ENCODE results near the gene XPO6.

DNA sequence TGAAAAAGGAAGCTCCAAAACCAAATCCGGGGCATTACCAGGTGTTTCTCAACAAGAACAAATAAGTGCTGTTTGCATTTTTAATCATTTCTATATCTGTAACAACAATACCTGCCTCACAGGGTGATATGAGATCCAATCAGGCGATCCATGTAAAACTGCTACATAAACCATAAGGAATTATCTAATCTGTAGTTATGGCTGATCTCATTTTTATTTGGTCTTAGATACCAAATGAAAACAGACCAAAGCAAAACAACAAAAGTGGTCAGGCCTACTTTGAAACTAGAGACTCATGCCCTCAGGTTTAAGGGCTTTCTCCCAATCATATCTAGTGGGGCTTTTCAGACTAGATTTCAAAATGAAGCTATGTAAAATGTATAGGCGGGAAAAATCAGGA lies 28.3 kb downstream of the XPO6 start:
- TF ChIP-seq MAX (IDR thresholded peaks at IDR 0.05; ENCODE audit: low read depth, low read length) (no peak), POLR2A (IDR thresholded peaks at IDR 0.05; ENCODE audit: extremely low read depth, insufficient read length) (no peak)
- TF ChIP-seq, protein P1, sequence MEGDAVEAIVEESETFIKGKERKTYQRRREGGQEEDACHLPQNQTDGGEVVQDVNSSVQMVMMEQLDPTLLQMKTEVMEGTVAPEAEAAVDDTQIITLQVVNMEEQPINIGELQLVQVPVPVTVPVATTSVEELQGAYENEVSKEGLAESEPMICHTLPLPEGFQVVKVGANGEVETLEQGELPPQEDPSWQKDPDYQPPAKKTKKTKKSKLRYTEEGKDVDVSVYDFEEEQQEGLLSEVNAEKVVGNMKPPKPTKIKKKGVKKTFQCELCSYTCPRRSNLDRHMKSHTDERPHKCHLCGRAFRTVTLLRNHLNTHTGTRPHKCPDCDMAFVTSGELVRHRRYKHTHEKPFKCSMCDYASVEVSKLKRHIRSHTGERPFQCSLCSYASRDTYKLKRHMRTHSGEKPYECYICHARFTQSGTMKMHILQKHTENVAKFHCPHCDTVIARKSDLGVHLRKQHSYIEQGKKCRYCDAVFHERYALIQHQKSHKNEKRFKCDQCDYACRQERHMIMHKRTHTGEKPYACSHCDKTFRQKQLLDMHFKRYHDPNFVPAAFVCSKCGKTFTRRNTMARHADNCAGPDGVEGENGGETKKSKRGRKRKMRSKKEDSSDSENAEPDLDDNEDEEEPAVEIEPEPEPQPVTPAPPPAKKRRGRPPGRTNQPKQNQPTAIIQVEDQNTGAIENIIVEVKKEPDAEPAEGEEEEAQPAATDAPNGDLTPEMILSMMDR (IDR thresholded peaks at IDR 0.05; ENCODE audit: low read depth, low read length), result no peak
